ENCODE data around the gene F13A1.

DNA sequence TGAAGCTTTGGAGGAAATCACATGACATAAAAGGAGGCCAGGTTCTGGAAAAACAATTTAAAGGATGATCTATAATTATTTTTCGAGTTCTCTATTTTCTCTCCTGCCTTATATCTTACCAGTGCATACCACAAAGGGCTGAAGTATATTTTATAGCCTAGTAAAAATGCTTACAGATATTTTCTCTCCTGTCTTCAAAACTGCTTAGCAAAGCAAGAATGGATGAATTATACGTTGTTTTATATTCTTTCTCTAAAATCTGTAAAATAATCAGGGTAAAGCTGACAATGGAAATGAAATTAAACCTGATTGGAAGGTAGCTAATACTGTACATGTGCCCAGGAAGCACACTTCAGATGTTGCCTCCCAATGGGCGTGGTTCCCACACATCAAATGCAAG, 123.7 kb downstream of the F13A1 start:
- no peak for TF ChIP-seq POLR2A (IDR thresholded peaks at IDR 0.05)
- TF ChIP-seq, protein P1, sequence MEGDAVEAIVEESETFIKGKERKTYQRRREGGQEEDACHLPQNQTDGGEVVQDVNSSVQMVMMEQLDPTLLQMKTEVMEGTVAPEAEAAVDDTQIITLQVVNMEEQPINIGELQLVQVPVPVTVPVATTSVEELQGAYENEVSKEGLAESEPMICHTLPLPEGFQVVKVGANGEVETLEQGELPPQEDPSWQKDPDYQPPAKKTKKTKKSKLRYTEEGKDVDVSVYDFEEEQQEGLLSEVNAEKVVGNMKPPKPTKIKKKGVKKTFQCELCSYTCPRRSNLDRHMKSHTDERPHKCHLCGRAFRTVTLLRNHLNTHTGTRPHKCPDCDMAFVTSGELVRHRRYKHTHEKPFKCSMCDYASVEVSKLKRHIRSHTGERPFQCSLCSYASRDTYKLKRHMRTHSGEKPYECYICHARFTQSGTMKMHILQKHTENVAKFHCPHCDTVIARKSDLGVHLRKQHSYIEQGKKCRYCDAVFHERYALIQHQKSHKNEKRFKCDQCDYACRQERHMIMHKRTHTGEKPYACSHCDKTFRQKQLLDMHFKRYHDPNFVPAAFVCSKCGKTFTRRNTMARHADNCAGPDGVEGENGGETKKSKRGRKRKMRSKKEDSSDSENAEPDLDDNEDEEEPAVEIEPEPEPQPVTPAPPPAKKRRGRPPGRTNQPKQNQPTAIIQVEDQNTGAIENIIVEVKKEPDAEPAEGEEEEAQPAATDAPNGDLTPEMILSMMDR (IDR thresholded peaks at IDR 0.05), result no peak

Measured in vagina (tissue), 2 donors.